Astrocyte (in vitro differentiated cells and primary cell): ENCODE results near the gene AFF3.

Experiments used
- CTCF ChIP-seq: IDR thresholded peaks from 2 replicates; pipeline ENCODE4 v1.5.1; 2011; ENCODE audit warnings: low read depth, mild to moderate bottlenecking, inconsistent platforms, low read length, moderate library complexity; ENCODE audit not compliant: insufficient read depth
- EZH2 ChIP-seq: IDR thresholded peaks from 2 replicates; pipeline ENCODE4 v1.6.1; 2012; ENCODE audit warnings: mild to moderate bottlenecking, low read length, inconsistent platforms; ENCODE audit not compliant: insufficient read depth

- TF ChIP-seq CTCF (no peak), EZH2 (no peak)
Measured at GRCh38 chr2:99856119-99856518, 286.3 kb downstream of the AFF3 start.
